GM18858 (cell line): ENCODE results near the gene ZNF669.

ENCODE experiments used
- ATAC-seq: cut with Tn5 transposase; IDR thresholded peaks from one replicate; pipeline ENCODE4 v1.9.1; 2021; ENCODE audit not compliant: unreplicated experiment

The ZNF669 gene

GRCh38 chr1:247077213-247077612, 26.9 kb downstream of the ZNF669 start:
- no peak for ATAC-seq

GRCh38 chr1:247070645-247071044, 33.5 kb downstream of the ZNF669 start:
- ATAC-seq: no peak

GRCh38 chr1:247064304-247064703, 39.9 kb downstream of the ZNF669 start:
- no peak for ATAC-seq

- ATAC-seq: no peak
These were observed 43.4 kb downstream of the ZNF669 start for GRCh38 chr1:247060771-247061170.

- ATAC-seq: no peak
These were observed 48.1 kb downstream of the ZNF669 start for GRCh38 chr1:247056071-247056470.

- no peak for ATAC-seq
These were observed 49.2 kb downstream of the ZNF669 start for GRCh38 chr1:247054992-247055415.
